Jurkat, Clone E6-1 (cell line): ENCODE results near the gene CHPT1. TPM values are rescaled to one million over a fixed set of nuclear protein-coding genes. Genes with fewer than 3 reads are reported as not detected.
"Not testable (repeated sequence)": the region's sequence is repeated elsewhere in the genome, so short reads cannot be mapped to it uniquely, and the experiment has no call there.

Experiments
- DNase-seq: peaks from one replicate; pipeline ENCODE4 v3.0.0-alpha.2; 2011; ENCODE audit warnings: low read depth, low spot score
- H3K4me3 ChIP-seq: 2 replicates; pipeline ENCODE4 v1.5.1; 2011; ENCODE audit warnings: mild to moderate bottlenecking, low read length, control low read depth, moderate library complexity
- polyA plus RNA-seq: library from polyadenylated mRNA; unstranded; fragments of >200 nt; gene quantifications from one replicate; pipeline ENCODE4 v1.2.1, GENCODE V29; 2012; ENCODE audit warnings: missing spikeins; ENCODE audit not compliant: insufficient read length, insufficient read depth

The CHPT1 gene
- 28.9 TPM for polyA plus RNA-seq

GRCh38 chr12:101697197-101697929 is at the start of gene CHPT1:
CHPT1 (plus strand) TSS chr12:101697640; CDS start chr12:101697862, 222 bp downstream.
- DNase-seq, result no peak
- peak within 1 kb of the TSS; percentile 76 for H3K4me3 ChIP-seq

- no peak for DNase-seq
- no peak overlapping the region for H3K4me3 ChIP-seq
These were observed 49.7 kb upstream of the CHPT1 start for GRCh38 chr12:101647711-101648110.

GRCh38 chr12:101648195-101648594 is 49.2 kb upstream of the CHPT1 start:
- no peak for DNase-seq
- no peak overlapping the region for H3K4me3 ChIP-seq

GRCh38 chr12:101650346-101651117 is 46.9 kb upstream of the CHPT1 start:
- H3K4me3 ChIP-seq, result no peak overlapping the region
- no peak for DNase-seq

GRCh38 chr12:101653030-101653429 is 44.4 kb upstream of the CHPT1 start:
- no peak overlapping the region for H3K4me3 ChIP-seq
- no peak for DNase-seq

- DNase-seq, result no peak
- H3K4me3 ChIP-seq, result no peak overlapping the region
These were observed 43.9 kb upstream of the CHPT1 start for GRCh38 chr12:101653503-101653902.

- H3K4me3 ChIP-seq, result no peak overlapping the region
These were observed 43.0 kb upstream of the CHPT1 start for GRCh38 chr12:101654442-101654841.

GRCh38 chr12:101655393-101655792 is 42.0 kb upstream of the CHPT1 start:
- DNase-seq, result no peak

More at GRCh38 chr12:101654442-101654841, 43.0 kb upstream of the CHPT1 start:
- no peak for DNase-seq

GRCh38 chr12:101660662-101661061 is 36.8 kb upstream of the CHPT1 start:
- not testable (repeated sequence) for DNase-seq, H3K4me3 ChIP-seq

More at GRCh38 chr12:101655393-101655792, 42.0 kb upstream of the CHPT1 start:
- H3K4me3 ChIP-seq, result no peak overlapping the region

GRCh38 chr12:101663298-101663697 is 34.1 kb upstream of the CHPT1 start:
- no peak overlapping the region for H3K4me3 ChIP-seq
- DNase-seq, result no peak

GRCh38 chr12:101664992-101665391 is 32.4 kb upstream of the CHPT1 start:
- no peak for DNase-seq
- no peak overlapping the region for H3K4me3 ChIP-seq

GRCh38 chr12:101666052-101666728 is 31.2 kb upstream of the CHPT1 start:
- no peak for DNase-seq
- H3K4me3 ChIP-seq, result no peak overlapping the region

- no peak overlapping the region for H3K4me3 ChIP-seq
- no peak for DNase-seq
These were observed 29.8 kb upstream of the CHPT1 start for GRCh38 chr12:101667591-101667990.

GRCh38 chr12:101670007-101670671 is 27.3 kb upstream of the CHPT1 start:
- no peak overlapping the region for H3K4me3 ChIP-seq
- peak; percentile 53 for DNase-seq

- DNase-seq, result peak; percentile 64
- no peak overlapping the region for H3K4me3 ChIP-seq
These were observed 26.2 kb upstream of the CHPT1 start for GRCh38 chr12:101671157-101671791.

- DNase-seq, result no peak
- no peak overlapping the region for H3K4me3 ChIP-seq
These were observed 25.6 kb upstream of the CHPT1 start for GRCh38 chr12:101671833-101672232.

- H3K4me3 ChIP-seq, result no peak overlapping the region
- DNase-seq, result no peak
These were observed 21.9 kb upstream of the CHPT1 start for GRCh38 chr12:101675555-101675954.

GRCh38 chr12:101676497-101676896 is 20.9 kb upstream of the CHPT1 start:
- DNase-seq, H3K4me3 ChIP-seq: not testable (repeated sequence)

- DNase-seq, result no peak
- no peak overlapping the region for H3K4me3 ChIP-seq
These were observed 19.4 kb upstream of the CHPT1 start for GRCh38 chr12:101678081-101678480.
